Ovary (tissue), 9 donors: ENCODE results near the gene PCDHB14. TPM values are rescaled to one million over a fixed set of nuclear protein-coding genes. Genes with fewer than 3 reads are reported as not detected.
"Not testable (repeated sequence)": the region's sequence is repeated elsewhere in the genome, so short reads cannot be mapped to it uniquely, and the experiment has no call there.

Source experiments
- DNase-seq, 5 donors: peaks; one replicate each; pipeline ENCODE4 v3.0.0-alpha.2; 2019 to 2020
- H3K27ac ChIP-seq, 2 donors: fragments of 200-600 bp; one replicate each; pipeline versions ENCODE4 v1.5.1 to v1.8.0; 2019 to 2022
- H3K27me3 ChIP-seq: fragments of 200-600 bp; one replicate; pipeline ENCODE4 v1.8.0; 2022
- H3K36me3 ChIP-seq: fragments of 200-600 bp; sonication (generic); one replicate; pipeline ENCODE4 v1.5.1; 2019
- H3K4me1 ChIP-seq: one replicate; pipeline ENCODE4 v1.8.1; 2013; ENCODE audit warnings: mild to moderate bottlenecking, moderate library complexity; ENCODE audit not compliant: insufficient read depth
- H3K4me3 ChIP-seq: fragments of 200-600 bp; sonication (generic); one replicate; pipeline ENCODE4 v1.5.1; 2017
- H3K9me3 ChIP-seq, 2 donors: fragments of 200-600 bp in 1 of 2; sonication (generic) in 1 of 2; one replicate each; pipeline versions ENCODE4 v1.5.1 to v1.8.1; 2013 to 2019; ENCODE audit warnings: mild to moderate bottlenecking in 1 of 2, moderate library complexity in 1 of 2
- CTCF ChIP-seq, 3 donors: fragments of 450-650 bp in 2 of 3; fragments of 200-600 bp in 1 of 3; IDR thresholded peaks; one replicate each; pipeline versions ENCODE4 v1.5.1 to v1.8.0; 2016 to 2022; ENCODE audit warnings: antibody characterized with exemption in 3 of 3, mild to moderate bottlenecking in 1 of 3
- EP300 ChIP-seq: sonication (generic); formaldehyde crosslinking; IDR thresholded peaks from one replicate; pipeline ENCODE4 v1.6.1; 2017; ENCODE audit warnings: antibody characterized with exemption
- POLR2A ChIP-seq: fragments of 450-650 bp; IDR thresholded peaks from one replicate; pipeline ENCODE4 v1.6.1; 2017; ENCODE audit warnings: antibody characterized with exemption, mild to moderate bottlenecking, moderate library complexity
- WGBS, 3 donors: extraction: QIAGEN DNeasy Blood & Tissue Kit in 1 of 3; methylation state at CpG; one replicate each; pipeline versions ENCODE4 v1.1.5 to v1.1.7; 2013 to 2017; 5-methylcytosine and 5-hydroxymethylcytosine counted together
- intact Hi-C, 4 donors: fragments of 100-400 bp; cut with DNase I; formaldehyde crosslinking; loops; one replicate each; pipeline versions ENCODE4 v1.11.0 to v1.15.1; 2022 to 2023
- polyA plus RNA-seq, 2 donors: library from polyadenylated mRNA; stranded (reverse); fragments of 200-250 nt in 1 of 2; fragments of 350-450 nt in 1 of 2; fragmentation: Illumina TruSeq in 1 of 2; extraction: RNeasy Lipid Tissue Mini Kit (QIAGEN cat#74804) in 1 of 2; gene quantifications; one replicate each; pipeline ENCODE4 v1.2.3, GENCODE V29; 2013 to 2014
- total RNA-seq, 7 donors: library from RNA; depleted of rRNA in 2 of 7; stranded (reverse); fragments of >200 nt in 2 of 7; fragmentation: NEBNext Ultra II Directional in 3 of 7; extraction: Animal tissue kit (Norgen Biotek cat#: 25700) in 3 of 7; gene quantifications; one replicate each; pipeline versions ENCODE4 v1.1.0 to v1.2.4, GENCODE V29; 2016 to 2023
- donor health status: DM: no; HTN: no; CAD: no; lungs with moderate emphysema.
- donor health status: DM: no; HTN: no; CAD: no.
- donor health status: Bipolar disorder and iron deficiency.
- donor health status: DM: yes; HTN: yes; CAD: no.
- donor health status: DM: no; HTN: no; CAD: no.
- donor health status: DM: yes; HTN: yes; CAD: no.

The PCDHB14 gene
- total and polyA plus RNA-seq, 9 donors: 3.8 to 7.2 (median 5.3) TPM

GRCh38 chr5:141180313-141180712, 42.8 kb upstream of the PCDHB14 start:
- intact Hi-C loops: no loop called here
- Histone ChIP-seq H3K27me3 (no peaks in the 10 kb centered on the region), H3K27ac (no peak overlapping the region), H3K4me1 (no peaks in the 10 kb centered on the region), H3K4me3 (no peak overlapping the region), H3K9me3 (peaks cover 0 to 14% of the 10 kb centered on the region in 2 donors), H3K36me3 (no peaks in the 10 kb centered on the region)
- TF ChIP-seq POLR2A (no peak), CTCF (IDR thresholded peaks at IDR 0.05) (no peak), EP300 (no peak)
- DNase-seq: no peak
- 35 to 46% (median 43%) methylated on average over 1 of the region's 1 CpG for WGBS, 3 donors

GRCh38 chr5:141182248-141182647, 40.9 kb upstream of the PCDHB14 start, which contains the start of gene PCDHB16:
Gene PCDHB16, plus strand, starts transcription at chr5:141182387. Its CDS starts 173 bp downstream, at chr5:141182560.
- Histone ChIP-seq H3K4me3 (peak within 1 kb of the TSS; percentile 18), H3K27ac (peak within 1 kb of the TSS; percentile 8), H3K27me3 (no peaks in the 10 kb centered on the region), H3K9me3 (peaks cover 0 to 21% of the 10 kb centered on the region in 2 donors), H3K4me1 (no peaks in the 10 kb centered on the region), H3K36me3 (no peaks in the 10 kb centered on the region)
- WGBS, 3 donors: 7 to 11% (median 9%) methylated on average over 13 of the region's 13 CpGs
- DNase-seq: peak; percentile 37 to 75 (median 61)
- intact Hi-C loops: no loop called here
- peak in 2 of 3 donors; percentile 28 to 39 for TF ChIP-seq CTCF (IDR thresholded peaks at IDR 0.05)
- TF ChIP-seq EP300: no peak

- H3K4me3 ChIP-seq, H3K27me3 ChIP-seq, DNase-seq, H3K36me3 ChIP-seq, H3K4me1 ChIP-seq, intact Hi-C loops, H3K27ac ChIP-seq: not testable (repeated sequence)
- WGBS, 3 donors: 26 to 37% (median 30%) methylated on average over 18 to 47 of the region's 69 CpGs
- H3K9me3 ChIP-seq: peaks cover 0 to 24% of the 10 kb centered on the region in 2 donors
These were observed 38.9 kb upstream of the PCDHB14 start for GRCh38 chr5:141184117-141184855.

- Histone ChIP-seq H3K27me3 (no peaks in the 10 kb centered on the region), H3K4me3 (no peak within 1 kb of the TSS), H3K4me1 (no peaks in the 10 kb centered on the region), H3K9me3 (peaks cover 0 to 24% of the 10 kb centered on the region in 2 donors), H3K36me3 (no peaks in the 10 kb centered on the region), H3K27ac (no peak within 1 kb of the TSS)
- 12 to 23% (median 17%) methylated on average over 9 of the region's 9 CpGs for WGBS, 3 donors
- intact Hi-C loops: no loop called here
- peak in 1 of 5 donors; percentile 33 for DNase-seq
- TF ChIP-seq POLR2A: no peak
- TF ChIP-seq CTCF (IDR thresholded peaks at IDR 0.05): no peak
- TF ChIP-seq EP300: no peak
These were observed 36.1 kb upstream of the PCDHB14 start, which contains the start of gene PCDHB9 for GRCh38 chr5:141186897-141187512. Gene PCDHB9, plus strand, starts transcription at chr5:141187161. Its CDS starts 158 bp downstream, at chr5:141187319.

GRCh38 chr5:141188682-141189081, 34.5 kb upstream of the PCDHB14 start:
- H3K4me1 ChIP-seq, H3K4me3 ChIP-seq, H3K36me3 ChIP-seq, H3K27me3 ChIP-seq, DNase-seq, intact Hi-C loops, H3K27ac ChIP-seq: not testable (repeated sequence)
- WGBS, 3 donors: 23 to 34% (median 28%) methylated on average over 11 to 32 of the region's 37 CpGs
- peaks cover 0 to 22% of the 10 kb centered on the region in 2 donors for H3K9me3 ChIP-seq

GRCh38 chr5:141189131-141189530, 34.0 kb upstream of the PCDHB14 start:
- not testable (repeated sequence) for DNase-seq
- WGBS, 3 donors: 22 to 38% (median 27%) methylated on average over 19 to 35 of the region's 35 CpGs
- peaks cover 0 to 21% of the 10 kb centered on the region in 2 donors for H3K9me3 ChIP-seq

More at GRCh38 chr5:141189131-141189530, 34.0 kb upstream of the PCDHB14 start:
- H3K4me3 ChIP-seq, H3K27me3 ChIP-seq, H3K36me3 ChIP-seq, H3K27ac ChIP-seq, H3K4me1 ChIP-seq, intact Hi-C loops: not testable (repeated sequence)
